Panc1 (cell line): ENCODE measurements around the gene JPT2. TPM values are rescaled to one million over a fixed set of nuclear protein-coding genes. Genes with fewer than 3 reads are reported as not detected.

Source experiments
- ATAC-seq: fragments of 200-7000 bp; cut with Tn5 transposase; 2 replicates; pipeline ENCODE4 v1.9.1; 2020; ENCODE audit warnings: mild to moderate bottlenecking, moderate library complexity
- BruUV-seq: library from RNA; stranded (reverse); fragments of 400-500 nt; replicated peaks from 2 replicates; lab custom pipeline; 2021; lab: Mats Ljungman, UMichigan
- CTCF ChIA-PET: fragments of 300-600 bp; sonication (Branson Sonifier 250); formaldehyde crosslinking; loops from one replicate; lab custom pipeline; 2022; ENCODE audit warnings: antibody characterized with exemption; lab: Charles Lee
- POLR2A ChIA-PET: fragments of 300-600 bp; sonication (Branson Sonifier 250); formaldehyde crosslinking; loops from one replicate; lab custom pipeline; 2022; ENCODE audit warnings: antibody characterized with exemption; lab: Charles Lee
- DNase-seq: peaks from one replicate; pipeline ENCODE4 v3.0.0-alpha.2; 2010; ENCODE audit warnings: low read depth, low spot score
- H3K27ac ChIP-seq: 2 replicates; pipeline ENCODE4 v1.5.1; 2011; ENCODE audit warnings: mild to moderate bottlenecking, low read length, inconsistent platforms
- H3K27me3 ChIP-seq: fragments of 200-500 bp; sonication (Bioruptor generic); 2 replicates; pipeline ENCODE4 v1.6.0; 2014; ENCODE audit warnings: low read length, inconsistent platforms; ENCODE audit not compliant: control insufficient read depth, insufficient read depth
- H3K36me3 ChIP-seq: fragments of 200-500 bp; sonication (Bioruptor generic); 2 replicates; pipeline ENCODE4 v1.5.1; 2014; ENCODE audit warnings: inconsistent platforms, mild to moderate bottlenecking, low read length, moderate library complexity; ENCODE audit not compliant: control insufficient read depth, insufficient read depth
- H3K4me1 ChIP-seq: 2 replicates; pipeline ENCODE4 v1.5.1; 2011; ENCODE audit warnings: inconsistent platforms, mild to moderate bottlenecking, low read length, moderate library complexity; ENCODE audit not compliant: control insufficient read depth, insufficient read depth
- H3K4me3 ChIP-seq, 2 experiments: 2 replicates each; pipeline ENCODE4 v1.5.1; 2011 to 2012; ENCODE audit warnings: low read depth in 2 of 2, low read length in 2 of 2, mild to moderate bottlenecking in 2 of 2, inconsistent platforms in 1 of 2, moderate library complexity in 1 of 2
- H3K9me3 ChIP-seq: fragments of 200-500 bp; sonication (Bioruptor generic); 2 replicates; pipeline ENCODE4 v1.5.1; 2014; ENCODE audit warnings: low read depth, mild to moderate bottlenecking, inconsistent platforms, low read length, moderate library complexity; ENCODE audit not compliant: control insufficient read depth, insufficient read depth
- POLR2AphosphoS5 ChIP-seq: IDR thresholded peaks from 2 replicates; pipeline ENCODE4 v1.6.1; 2012; ENCODE audit warnings: mild to moderate bottlenecking, low read depth, low read length, moderate library complexity
- SIN3A ChIP-seq: IDR thresholded peaks from 2 replicates; pipeline ENCODE4 v1.6.1; 2012; ENCODE audit warnings: low read depth, mild to moderate bottlenecking, low read length, moderate library complexity, borderline replicate concordance; ENCODE audit not compliant: insufficient read depth
- TCF7L2 ChIP-seq: IDR thresholded peaks from 2 replicates; pipeline ENCODE4 v1.6.1; 2011; ENCODE audit warnings: mild to moderate bottlenecking, low read depth, low read length, inconsistent platforms
- in situ Hi-C: cut with HindIII; loops from 2 replicates; pipeline ENCODE4 v1.10.0; 2016; ENCODE audit warnings: low sequenced_read_pairs, low pct_unique_long_range_greater_than_20kb
- intact Hi-C: fragments of 100-400 bp; cut with micrococcal nuclease; formaldehyde crosslinking; loops from one replicate; pipeline ENCODE4 v1.10.0; 2022; ENCODE audit not compliant: unreplicated experiment
- total RNA-seq: library from RNA; stranded (reverse); gene quantifications from one replicate; pipeline ENCODE4 v1.2.1, GENCODE V29; 2021; ENCODE audit not compliant: unreplicated experiment
- TF ChIP-seq, protein P1 (sequence below), 2 experiments: IDR thresholded peaks; 2 replicates each; pipeline ENCODE4 v1.6.1; 2011 to 2012; ENCODE audit warnings: low read depth in 2 of 2, control low read depth in 1 of 2, low read length in 1 of 2, mild to moderate bottlenecking in 1 of 2, moderate library complexity in 1 of 2; ENCODE audit not compliant: insufficient read depth in 1 of 2
- TF ChIP-seq, protein P2 (sequence below): fragments of 450-650 bp; IDR thresholded peaks from 2 replicates; pipeline ENCODE4 v1.5.1; 2017; ENCODE audit warnings: mild to moderate bottlenecking

Gene JPT2
- total RNA-seq, 1 experiment from 2014 or later = 200 TPM

GRCh38 chr16:1655269-1655807, 22.7 kb upstream of the JPT2 start:
- ATAC-seq (no peak), DNase-seq (no peak)
- H3K27me3 ChIP-seq = no peaks in the 10 kb centered on the region
- no TSS peak for BruUV-seq
- in situ Hi-C loops (no loop called here), intact Hi-C loops (no loop called here)
- POLR2A ChIA-PET = interaction anchor here (0.5 kb wide), 1 partner anchor 23 kb away, joined by 12 read pairs; the partner anchor contains the start of gene JPT2
- no peak for TF ChIP-seq TCF7L2
- TF ChIP-seq, protein P1, sequence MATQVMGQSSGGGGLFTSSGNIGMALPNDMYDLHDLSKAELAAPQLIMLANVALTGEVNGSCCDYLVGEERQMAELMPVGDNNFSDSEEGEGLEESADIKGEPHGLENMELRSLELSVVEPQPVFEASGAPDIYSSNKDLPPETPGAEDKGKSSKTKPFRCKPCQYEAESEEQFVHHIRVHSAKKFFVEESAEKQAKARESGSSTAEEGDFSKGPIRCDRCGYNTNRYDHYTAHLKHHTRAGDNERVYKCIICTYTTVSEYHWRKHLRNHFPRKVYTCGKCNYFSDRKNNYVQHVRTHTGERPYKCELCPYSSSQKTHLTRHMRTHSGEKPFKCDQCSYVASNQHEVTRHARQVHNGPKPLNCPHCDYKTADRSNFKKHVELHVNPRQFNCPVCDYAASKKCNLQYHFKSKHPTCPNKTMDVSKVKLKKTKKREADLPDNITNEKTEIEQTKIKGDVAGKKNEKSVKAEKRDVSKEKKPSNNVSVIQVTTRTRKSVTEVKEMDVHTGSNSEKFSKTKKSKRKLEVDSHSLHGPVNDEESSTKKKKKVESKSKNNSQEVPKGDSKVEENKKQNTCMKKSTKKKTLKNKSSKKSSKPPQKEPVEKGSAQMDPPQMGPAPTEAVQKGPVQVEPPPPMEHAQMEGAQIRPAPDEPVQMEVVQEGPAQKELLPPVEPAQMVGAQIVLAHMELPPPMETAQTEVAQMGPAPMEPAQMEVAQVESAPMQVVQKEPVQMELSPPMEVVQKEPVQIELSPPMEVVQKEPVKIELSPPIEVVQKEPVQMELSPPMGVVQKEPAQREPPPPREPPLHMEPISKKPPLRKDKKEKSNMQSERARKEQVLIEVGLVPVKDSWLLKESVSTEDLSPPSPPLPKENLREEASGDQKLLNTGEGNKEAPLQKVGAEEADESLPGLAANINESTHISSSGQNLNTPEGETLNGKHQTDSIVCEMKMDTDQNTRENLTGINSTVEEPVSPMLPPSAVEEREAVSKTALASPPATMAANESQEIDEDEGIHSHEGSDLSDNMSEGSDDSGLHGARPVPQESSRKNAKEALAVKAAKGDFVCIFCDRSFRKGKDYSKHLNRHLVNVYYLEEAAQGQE (IDR thresholded peaks at IDR 0.05; ENCODE audit: insufficient read depth in 1 of 2, low read depth in 2 of 2, low read length in 1 of 2) = no peak
- TF ChIP-seq SIN3A = no peak
- TF ChIP-seq, protein P2, sequence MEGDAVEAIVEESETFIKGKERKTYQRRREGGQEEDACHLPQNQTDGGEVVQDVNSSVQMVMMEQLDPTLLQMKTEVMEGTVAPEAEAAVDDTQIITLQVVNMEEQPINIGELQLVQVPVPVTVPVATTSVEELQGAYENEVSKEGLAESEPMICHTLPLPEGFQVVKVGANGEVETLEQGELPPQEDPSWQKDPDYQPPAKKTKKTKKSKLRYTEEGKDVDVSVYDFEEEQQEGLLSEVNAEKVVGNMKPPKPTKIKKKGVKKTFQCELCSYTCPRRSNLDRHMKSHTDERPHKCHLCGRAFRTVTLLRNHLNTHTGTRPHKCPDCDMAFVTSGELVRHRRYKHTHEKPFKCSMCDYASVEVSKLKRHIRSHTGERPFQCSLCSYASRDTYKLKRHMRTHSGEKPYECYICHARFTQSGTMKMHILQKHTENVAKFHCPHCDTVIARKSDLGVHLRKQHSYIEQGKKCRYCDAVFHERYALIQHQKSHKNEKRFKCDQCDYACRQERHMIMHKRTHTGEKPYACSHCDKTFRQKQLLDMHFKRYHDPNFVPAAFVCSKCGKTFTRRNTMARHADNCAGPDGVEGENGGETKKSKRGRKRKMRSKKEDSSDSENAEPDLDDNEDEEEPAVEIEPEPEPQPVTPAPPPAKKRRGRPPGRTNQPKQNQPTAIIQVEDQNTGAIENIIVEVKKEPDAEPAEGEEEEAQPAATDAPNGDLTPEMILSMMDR = no peak
- TF ChIP-seq POLR2AphosphoS5 = no peak
- no peak overlapping the region for H3K27ac ChIP-seq
- CTCF ChIA-PET = no interaction called here
- H3K9me3 ChIP-seq = no peaks in the 10 kb centered on the region
- no peaks in the 10 kb centered on the region for H3K4me1 ChIP-seq
- H3K36me3 ChIP-seq = 0 out of 2 replicates have a peak, but pooled peaks cover 4% of the 10 kb centered on the region
- no peak overlapping the region for H3K4me3 ChIP-seq

GRCh38 chr16:1655909-1656807, 21.9 kb upstream of the JPT2 start:
- Histone ChIP-seq H3K4me1 (no peaks in the 10 kb centered on the region), H3K27me3 (no peaks in the 10 kb centered on the region), H3K36me3 (0 out of 2 replicates have a peak, but pooled peaks cover 4% of the 10 kb centered on the region), H3K27ac (no peak overlapping the region), H3K9me3 (no peaks in the 10 kb centered on the region), H3K4me3 (no peak overlapping the region)
- in situ Hi-C loops = no loop called here
- ChIA-PET POLR2A (no interaction called here), CTCF (no interaction called here)
- TF ChIP-seq POLR2AphosphoS5 (no peak), SIN3A (no peak), TCF7L2 (no peak)
- TF ChIP-seq, protein P2 = no peak
- TF ChIP-seq, protein P1 (IDR thresholded peaks at IDR 0.05; ENCODE audit: insufficient read depth in 1 of 2, low read depth in 2 of 2, low read length in 1 of 2) = no peak
- intact Hi-C loops = no loop called here
- ATAC-seq = no peak
- DNase-seq = no peak
- no TSS peak for BruUV-seq
